ENCODE results near the gene MAP3K9.

DNA sequence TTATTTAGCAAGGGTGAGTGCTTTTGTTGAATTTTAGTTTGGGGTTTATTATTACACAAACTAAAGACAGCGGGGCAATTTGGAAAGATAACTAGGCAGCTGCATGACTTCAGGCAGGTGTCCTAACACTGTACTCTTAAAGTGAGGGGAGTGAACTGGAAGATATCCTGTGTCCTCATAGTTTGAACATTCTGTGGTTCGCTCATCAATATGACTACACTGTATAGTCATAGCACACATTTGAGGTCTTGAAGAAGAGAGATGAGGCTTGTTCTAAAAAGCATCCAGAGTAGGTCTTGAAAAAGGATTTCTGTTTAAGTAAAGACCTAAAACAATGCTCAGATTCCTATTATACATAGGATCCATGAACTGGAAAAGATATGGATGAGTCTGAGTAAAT lies 1.7 kb upstream of the MAP3K9 start:
- no peak for TF ChIP-seq HDAC6 (IDR thresholded peaks at IDR 0.05; ENCODE audit: unreplicated experiment)
- TF ChIP-seq CEBPB (IDR thresholded peaks at IDR 0.05; ENCODE audit: borderline replicate concordance in 1 of 2, low read depth in 2 of 2, low read length in 2 of 2), result no peak
- TF ChIP-seq, protein P1, sequence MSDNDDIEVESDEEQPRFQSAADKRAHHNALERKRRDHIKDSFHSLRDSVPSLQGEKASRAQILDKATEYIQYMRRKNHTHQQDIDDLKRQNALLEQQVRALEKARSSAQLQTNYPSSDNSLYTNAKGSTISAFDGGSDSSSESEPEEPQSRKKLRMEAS (IDR thresholded peaks at IDR 0.05; ENCODE audit: low read depth, low read length), result no peak
- TF ChIP-seq, protein P2, sequence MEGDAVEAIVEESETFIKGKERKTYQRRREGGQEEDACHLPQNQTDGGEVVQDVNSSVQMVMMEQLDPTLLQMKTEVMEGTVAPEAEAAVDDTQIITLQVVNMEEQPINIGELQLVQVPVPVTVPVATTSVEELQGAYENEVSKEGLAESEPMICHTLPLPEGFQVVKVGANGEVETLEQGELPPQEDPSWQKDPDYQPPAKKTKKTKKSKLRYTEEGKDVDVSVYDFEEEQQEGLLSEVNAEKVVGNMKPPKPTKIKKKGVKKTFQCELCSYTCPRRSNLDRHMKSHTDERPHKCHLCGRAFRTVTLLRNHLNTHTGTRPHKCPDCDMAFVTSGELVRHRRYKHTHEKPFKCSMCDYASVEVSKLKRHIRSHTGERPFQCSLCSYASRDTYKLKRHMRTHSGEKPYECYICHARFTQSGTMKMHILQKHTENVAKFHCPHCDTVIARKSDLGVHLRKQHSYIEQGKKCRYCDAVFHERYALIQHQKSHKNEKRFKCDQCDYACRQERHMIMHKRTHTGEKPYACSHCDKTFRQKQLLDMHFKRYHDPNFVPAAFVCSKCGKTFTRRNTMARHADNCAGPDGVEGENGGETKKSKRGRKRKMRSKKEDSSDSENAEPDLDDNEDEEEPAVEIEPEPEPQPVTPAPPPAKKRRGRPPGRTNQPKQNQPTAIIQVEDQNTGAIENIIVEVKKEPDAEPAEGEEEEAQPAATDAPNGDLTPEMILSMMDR (IDR thresholded peaks at IDR 0.05 in 2 of 3, conservative IDR thresholded peaks at IDR 0.05 in 1 of 3; ENCODE audit: control insufficient read depth in 2 of 3, extremely low read depth in 1 of 3, insufficient read depth in 1 of 3, low read depth in 3 of 3, low read length in 3 of 3), result no peak
- TF ChIP-seq IKZF1 (conservative IDR thresholded peaks at IDR 0.05), result no peak
